ENCODE measurements around the gene USF3. TPM values are rescaled to one million over a fixed set of nuclear protein-coding genes. Genes with fewer than 3 reads are reported as not detected.
A peak's percentile ranks its signal among the peaks of the same experiment; 100 is the strongest.

The USF3 gene
- total RNA-seq, 2 donors from 2014 or later = 14.6 to 19.9 TPM

DNA sequence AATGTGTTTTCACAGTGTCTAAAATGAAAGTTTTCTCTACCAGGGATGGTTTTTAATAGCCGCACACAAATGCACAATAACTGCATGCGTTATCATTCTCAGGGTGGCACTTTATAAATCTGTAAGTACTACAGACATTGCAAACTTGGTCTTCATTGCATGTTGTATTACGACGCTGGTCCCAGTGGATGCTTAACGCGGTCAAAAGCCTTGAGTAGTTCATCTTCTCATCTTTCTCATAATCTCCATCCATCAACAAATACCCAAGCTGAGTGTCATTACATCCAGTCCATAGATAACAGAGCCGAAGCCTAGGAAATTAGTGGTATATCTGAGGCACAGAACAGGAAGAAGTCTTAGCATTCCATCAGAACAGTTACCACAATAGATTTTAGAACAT lies 72.6 kb downstream of the USF3 start:
- H3K4me3 Mint-ChIP-seq = no peak overlapping the region
- peaks cover 90% of the 10 kb centered on the region for H3K36me3 Mint-ChIP-seq (ENCODE audit: low read depth)
- H3K4me1 Mint-ChIP-seq = peaks cover 3% of the 10 kb centered on the region
- no peaks in the 10 kb centered on the region for H3K27me3 Mint-ChIP-seq
- H3K27ac Mint-ChIP-seq = no peak overlapping the region
- H3K9me3 Mint-ChIP-seq = no peaks in the 10 kb centered on the region
- no peak for ATAC-seq (replicated peaks)

DNA sequence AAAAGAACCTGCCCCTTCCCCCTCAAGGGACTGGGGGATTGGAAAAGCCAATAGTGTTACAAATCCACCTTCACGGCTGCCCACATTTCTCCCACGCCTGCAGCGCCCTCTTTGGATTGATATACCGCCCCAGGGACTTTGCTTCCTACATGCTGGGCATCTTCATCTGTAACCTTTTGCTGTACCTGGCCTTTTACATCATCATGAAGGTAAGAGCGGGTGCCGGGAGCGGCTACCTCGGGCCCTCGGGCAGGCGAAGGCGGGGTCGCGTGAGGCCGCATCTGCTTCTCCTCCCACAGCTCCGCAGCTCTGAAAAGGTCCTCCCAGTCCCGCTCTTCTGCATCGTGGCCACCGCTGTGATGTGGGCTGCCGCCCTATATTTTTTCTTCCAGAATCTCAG lies 73.1 kb downstream of the USF3 start:
- no peak overlapping the region for H3K27ac Mint-ChIP-seq
- peaks cover 3% of the 10 kb centered on the region for H3K4me1 Mint-ChIP-seq
- ATAC-seq (replicated peaks) = no peak
- peaks cover 88% of the 10 kb centered on the region for H3K36me3 Mint-ChIP-seq (ENCODE audit: low read depth)
- H3K4me3 Mint-ChIP-seq = no peak overlapping the region
- no peaks in the 10 kb centered on the region for H3K9me3 Mint-ChIP-seq
- H3K27me3 Mint-ChIP-seq = no peaks in the 10 kb centered on the region

GRCh38 chr3:113620091-113620490 lies 76.4 kb downstream of the USF3 start:
- H3K36me3 Mint-ChIP-seq (ENCODE audit: low read depth) = peaks cover 83% of the 10 kb centered on the region
- no peak overlapping the region for H3K4me3 Mint-ChIP-seq
- no peaks in the 10 kb centered on the region for H3K9me3 Mint-ChIP-seq
- no peaks in the 10 kb centered on the region for H3K27me3 Mint-ChIP-seq
- H3K27ac Mint-ChIP-seq = peak overlapping the region; percentile 24
- ATAC-seq (replicated peaks) = no peak
- no peaks in the 10 kb centered on the region for H3K4me1 Mint-ChIP-seq

GRCh38 chr3:113617726-113618125 lies 78.7 kb downstream of the USF3 start:
- H3K4me3 Mint-ChIP-seq = no peak overlapping the region
- H3K36me3 Mint-ChIP-seq (ENCODE audit: low read depth) = peaks cover 85% of the 10 kb centered on the region
- no peaks in the 10 kb centered on the region for H3K9me3 Mint-ChIP-seq
- no peak for ATAC-seq (replicated peaks)
- H3K27ac Mint-ChIP-seq = no peak overlapping the region
- H3K4me1 Mint-ChIP-seq = no peaks in the 10 kb centered on the region
- H3K27me3 Mint-ChIP-seq = no peaks in the 10 kb centered on the region

GRCh38 chr3:113615976-113616375 lies 80.5 kb downstream of the USF3 start:
- Mint-ChIP-seq H3K9me3 (no peaks in the 10 kb centered on the region), H3K4me1 (no peaks in the 10 kb centered on the region)

DNA sequence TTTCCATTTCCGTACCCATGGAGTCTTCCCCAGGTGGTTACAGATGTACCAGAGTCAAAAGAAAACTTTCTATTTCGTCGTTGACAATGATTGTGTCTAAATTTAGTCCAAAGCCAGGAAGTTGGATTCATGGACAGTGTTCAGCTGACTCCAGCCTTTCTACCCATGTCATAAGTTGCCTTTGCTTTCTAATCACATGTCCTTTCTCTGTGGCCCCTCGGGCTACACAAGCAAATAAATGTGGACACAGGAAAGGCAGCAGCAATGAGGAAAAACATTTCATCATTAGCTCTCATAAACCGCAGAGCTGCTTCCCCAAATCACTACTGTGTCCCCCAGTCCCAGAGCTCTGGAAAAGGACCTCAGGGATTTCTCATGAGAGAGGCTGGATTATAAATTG lies 82.0 kb downstream of the USF3 start:
- H3K4me1 Mint-ChIP-seq = no peaks in the 10 kb centered on the region
- H3K9me3 Mint-ChIP-seq = no peaks in the 10 kb centered on the region
- no peak for ATAC-seq (replicated peaks)
- H3K4me3 Mint-ChIP-seq = no peak overlapping the region
- no peaks in the 10 kb centered on the region for H3K27me3 Mint-ChIP-seq
- peak overlapping the region; percentile 63 for H3K27ac Mint-ChIP-seq
- peaks cover 92% of the 10 kb centered on the region for H3K36me3 Mint-ChIP-seq (ENCODE audit: low read depth)

More at GRCh38 chr3:113615976-113616375, 80.5 kb downstream of the USF3 start:
- H3K27ac Mint-ChIP-seq = no peak overlapping the region
- peaks cover 92% of the 10 kb centered on the region for H3K36me3 Mint-ChIP-seq (ENCODE audit: low read depth)
- ATAC-seq (replicated peaks) = no peak
- no peaks in the 10 kb centered on the region for H3K27me3 Mint-ChIP-seq
- no peak overlapping the region for H3K4me3 Mint-ChIP-seq

GRCh38 chr3:113607219-113607596 lies 89.2 kb downstream of the USF3 start:
- ATAC-seq (replicated peaks) = peak; percentile 42
- H3K4me3 Mint-ChIP-seq = peak overlapping the region; percentile 65
- no peaks in the 10 kb centered on the region for H3K27me3 Mint-ChIP-seq
- H3K4me1 Mint-ChIP-seq = peaks cover 18% of the 10 kb centered on the region
- peaks cover 76% of the 10 kb centered on the region for H3K36me3 Mint-ChIP-seq (ENCODE audit: low read depth)
- H3K9me3 Mint-ChIP-seq = no peaks in the 10 kb centered on the region
- H3K27ac Mint-ChIP-seq = peak overlapping the region; percentile 79

DNA sequence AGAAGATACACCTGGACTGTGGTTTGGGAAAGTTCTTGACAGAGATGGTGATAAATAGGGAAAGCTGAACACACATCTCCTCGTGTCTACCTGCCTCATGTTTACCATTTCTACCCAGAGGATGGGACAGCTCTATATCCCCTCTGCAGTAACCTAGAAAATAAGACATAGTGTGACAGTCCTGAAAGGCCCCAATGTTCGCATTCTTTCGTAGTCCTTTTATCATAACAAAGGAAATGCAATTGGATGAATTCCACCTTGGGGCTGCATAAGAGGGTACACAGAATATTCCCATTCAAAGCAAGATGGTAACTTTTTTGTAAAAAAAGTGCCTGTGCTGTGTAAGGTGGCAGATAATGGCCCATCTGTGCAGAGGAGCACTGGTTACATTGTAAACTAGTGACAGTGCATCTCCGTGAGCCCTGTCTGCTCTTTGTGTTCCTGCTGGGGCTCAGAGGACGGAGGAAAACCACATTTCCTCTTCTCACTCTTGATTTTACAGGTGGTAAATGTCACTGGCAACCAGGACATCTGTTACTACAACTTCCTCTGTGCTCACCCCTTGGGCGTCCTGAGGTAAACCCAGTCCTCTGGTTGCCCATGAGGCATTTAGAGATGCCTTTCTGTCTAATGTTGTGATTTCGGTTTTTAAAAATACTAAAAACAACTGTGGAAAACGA lies 89.8 kb downstream of the USF3 start:
- ATAC-seq (replicated peaks) = peak; percentile 98
- H3K4me3 Mint-ChIP-seq = peak overlapping the region; percentile 65
- H3K4me1 Mint-ChIP-seq = peaks cover 18% of the 10 kb centered on the region
- H3K9me3 Mint-ChIP-seq = no peaks in the 10 kb centered on the region
- H3K36me3 Mint-ChIP-seq (ENCODE audit: low read depth) = peaks cover 73% of the 10 kb centered on the region
- H3K27me3 Mint-ChIP-seq = no peaks in the 10 kb centered on the region
- peak overlapping the region; percentile 79 for H3K27ac Mint-ChIP-seq

- Mint-ChIP-seq H3K4me1 (peaks cover 18% of the 10 kb centered on the region), H3K27ac (no peak overlapping the region)
Observed at GRCh38 chr3:113602836-113603235, 93.6 kb downstream of the USF3 start.

GRCh38 chr3:113602256-113602655 lies 94.2 kb downstream of the USF3 start:
- Mint-ChIP-seq H3K4me1 (peaks cover 14% of the 10 kb centered on the region), H3K9me3 (no peaks in the 10 kb centered on the region), H3K36me3 (ENCODE audit: low read depth) (peaks cover 40% of the 10 kb centered on the region), H3K27ac (no peak overlapping the region), H3K27me3 (no peaks in the 10 kb centered on the region), H3K4me3 (no peak overlapping the region)
- no peak for ATAC-seq (replicated peaks)

More at GRCh38 chr3:113602836-113603235, 93.6 kb downstream of the USF3 start:
- no peak for ATAC-seq (replicated peaks)
- Mint-ChIP-seq H3K9me3 (no peaks in the 10 kb centered on the region), H3K4me3 (no peak overlapping the region), H3K36me3 (ENCODE audit: low read depth) (peaks cover 41% of the 10 kb centered on the region), H3K27me3 (no peaks in the 10 kb centered on the region)

DNA sequence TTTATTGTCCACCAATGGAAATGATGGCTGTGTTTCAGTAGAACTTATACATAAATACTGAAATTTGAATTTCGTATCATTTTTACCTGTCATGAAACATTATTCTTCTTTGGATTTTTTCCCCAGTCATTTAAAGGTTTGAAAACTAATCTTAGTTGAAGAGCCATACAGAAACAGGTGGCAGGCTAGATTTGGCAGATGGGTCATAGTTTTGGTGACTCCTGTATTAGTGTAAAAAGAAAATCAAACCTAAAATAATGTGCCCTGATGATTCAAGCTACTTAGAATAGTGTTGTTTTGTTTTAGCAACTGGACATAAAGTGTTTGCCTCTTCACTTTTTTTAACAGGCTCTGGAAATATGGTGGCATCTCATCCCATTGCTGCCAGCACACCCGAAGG lies 95.2 kb downstream of the USF3 start:
- Mint-ChIP-seq H3K27me3 (no peaks in the 10 kb centered on the region), H3K36me3 (ENCODE audit: low read depth) (peaks cover 47% of the 10 kb centered on the region), H3K9me3 (no peaks in the 10 kb centered on the region), H3K27ac (no peak overlapping the region), H3K4me3 (no peak overlapping the region), H3K4me1 (peaks cover 4% of the 10 kb centered on the region)
- ATAC-seq (replicated peaks) = no peak

- Mint-ChIP-seq H3K4me3 (no peak overlapping the region), H3K4me1 (peaks cover 4% of the 10 kb centered on the region), H3K27me3 (no peaks in the 10 kb centered on the region), H3K9me3 (no peaks in the 10 kb centered on the region), H3K27ac (no peak overlapping the region), H3K36me3 (ENCODE audit: low read depth) (peaks cover 52% of the 10 kb centered on the region)
- no peak for ATAC-seq (replicated peaks)
Observed at GRCh38 chr3:113600418-113601182, 95.8 kb downstream of the USF3 start.

All from activated T-helper 17 cell treated with anti-CD3 and anti-CD28 coated beads, Interleukin-2, amount 50 U/mL, for 72 hours (primary cell).